Cardiac muscle cell (in vitro differentiated cells and primary cell): ENCODE measurements around the gene ABCC11. TPM values are rescaled to one million over a fixed set of nuclear protein-coding genes. Genes with fewer than 3 reads are reported as not detected.
"Not testable (repeated sequence)": the region's sequence is repeated elsewhere in the genome, so short reads cannot be mapped to it uniquely, and the experiment has no call there.

Source experiments
- DNase-seq, 2 donors: peaks; one replicate each; pipeline versions ENCODE4 v3.0.0 to v3.0.0-alpha.2; 2010 to 2017; ENCODE audit warnings: low read depth in 1 of 2, low spot score in 1 of 2
- H3K27ac ChIP-seq: fragments of 200-600 bp; sonication (generic); 2 replicates; pipeline ENCODE4 v1.5.1; 2016
- H3K27me3 ChIP-seq: fragments of 200-600 bp; sonication (generic); 2 replicates; pipeline ENCODE4 v1.6.0; 2016; ENCODE audit warnings: control low read depth
- H3K36me3 ChIP-seq: fragments of 200-600 bp; sonication (generic); 2 replicates; pipeline ENCODE4 v1.5.1; 2016; ENCODE audit warnings: control low read depth
- H3K4me1 ChIP-seq: fragments of 200-600 bp; sonication (generic); 2 replicates; pipeline ENCODE4 v1.8.1; 2017; ENCODE audit warnings: low read depth, mild to moderate bottlenecking, mixed run types
- H3K4me3 ChIP-seq: fragments of 200-600 bp; sonication (generic); 2 replicates; pipeline ENCODE4 v1.5.1; 2016; ENCODE audit warnings: mild to moderate bottlenecking
- H3K9me3 ChIP-seq: fragments of 200-600 bp; sonication (generic); 2 replicates; pipeline ENCODE4 v1.5.1; 2017; ENCODE audit warnings: low read depth, mild to moderate bottlenecking, control low read depth
- CTCF ChIP-seq: IDR thresholded peaks from 2 replicates; pipeline ENCODE4 v1.5.1; 2012; ENCODE audit warnings: low read depth, mild to moderate bottlenecking, low read length
- polyA plus RNA-seq: library from polyadenylated mRNA; unstranded; fragments of >200 nt; fragmentation: Nextera tagmentation; extraction: Ambion mirVana; gene quantifications from 2 replicates; pipeline ENCODE4 v1.2.1, GENCODE V29; 2016
- total RNA-seq: library from RNA; depleted of rRNA; stranded (reverse); fragments of >200 nt; gene quantifications from 2 replicates; pipeline ENCODE4 v1.2.3, GENCODE V29; 2016

Gene ABCC11
- total and polyA plus RNA-seq, 2 experiments from 2014 or later, result 0.05 to 0.18 TPM

GRCh38 chr16:48176635-48177408, 70.5 kb downstream of the ABCC11 start:
- Histone ChIP-seq H3K36me3 (no peaks in the 10 kb centered on the region), H3K27ac (no peak overlapping the region), H3K4me3 (no peak overlapping the region), H3K9me3 (no peaks in the 10 kb centered on the region), H3K4me1 (peaks cover 5% of the 10 kb centered on the region), H3K27me3 (no peaks in the 10 kb centered on the region)
- no peak for DNase-seq
- no peak for TF ChIP-seq CTCF

- Histone ChIP-seq H3K4me3 (no peak overlapping the region), H3K27me3 (no peaks in the 10 kb centered on the region), H3K27ac (no peak overlapping the region), H3K4me1 (peaks cover 5% of the 10 kb centered on the region), H3K9me3 (no peaks in the 10 kb centered on the region), H3K36me3 (no peaks in the 10 kb centered on the region)
- TF ChIP-seq CTCF, result no peak
- no peak for DNase-seq
These were observed 73.5 kb downstream of the ABCC11 start for GRCh38 chr16:48173889-48174288.

- no peak for DNase-seq
- Histone ChIP-seq H3K4me1 (no peaks in the 10 kb centered on the region), H3K36me3 (no peaks in the 10 kb centered on the region), H3K9me3 (no peaks in the 10 kb centered on the region), H3K27ac (no peak overlapping the region), H3K27me3 (no peaks in the 10 kb centered on the region), H3K4me3 (no peak overlapping the region)
- no peak for TF ChIP-seq CTCF
These were observed 74.7 kb downstream of the ABCC11 start for GRCh38 chr16:48172682-48173081.

- no peaks in the 10 kb centered on the region for H3K4me1 ChIP-seq
- no peak for DNase-seq
- no peak for TF ChIP-seq CTCF
- H3K36me3 ChIP-seq, result no peaks in the 10 kb centered on the region
- no peak overlapping the region for H3K4me3 ChIP-seq
- no peak overlapping the region for H3K27ac ChIP-seq
- H3K9me3 ChIP-seq, result no peaks in the 10 kb centered on the region
- H3K27me3 ChIP-seq, result no peaks in the 10 kb centered on the region
These were observed 77.4 kb downstream of the ABCC11 start for GRCh38 chr16:48169896-48170295.

GRCh38 chr16:48168075-48168474, 79.3 kb downstream of the ABCC11 start:
- Histone ChIP-seq H3K4me1 (no peaks in the 10 kb centered on the region), H3K27ac (no peak overlapping the region), H3K36me3 (no peaks in the 10 kb centered on the region), H3K27me3 (no peaks in the 10 kb centered on the region), H3K9me3 (no peaks in the 10 kb centered on the region), H3K4me3 (no peak overlapping the region)
- TF ChIP-seq CTCF, result no peak
- DNase-seq, result no peak

GRCh38 chr16:48166617-48167016, 80.7 kb downstream of the ABCC11 start:
- not testable (repeated sequence) for DNase-seq, H3K27me3 ChIP-seq, H3K27ac ChIP-seq, H3K4me1 ChIP-seq, H3K9me3 ChIP-seq, H3K36me3 ChIP-seq, H3K4me3 ChIP-seq
